ENCODE results near the gene RAB31. TPM values are rescaled to one million over a fixed set of nuclear protein-coding genes. Genes with fewer than 3 reads are reported as not detected.

RAB31 gene
- total RNA-seq, 6 donors from 2014 or later = 40.3 to 128 (median 95.8) TPM

- peak overlapping the region; percentile 55 to 71 (median 62) for H3K27ac ChIP-seq
- no peaks in the 10 kb centered on the region for H3K36me3 ChIP-seq
- H3K4me3 ChIP-seq = no peak overlapping the region
- TF ChIP-seq POLR2AphosphoS5 (IDR thresholded peaks at IDR 0.05) (no peak), CTCF (IDR thresholded peaks at IDR 0.05) (no peak), EP300 (IDR thresholded peaks at IDR 0.05) (no peak), POLR2A (IDR thresholded peaks at IDR 0.05) (no peak)
- DNase-seq = peak in 1 of 2 donors; percentile 58
- 69 to 80% methylated on average over 16 to 19 of the region's 19 CpGs for WGBS, 2 donors
- H3K9me3 ChIP-seq = no peaks in the 10 kb centered on the region
- no peaks in the 10 kb centered on the region for H3K27me3 ChIP-seq
- peaks cover 17 to 24% (median 18%) of the 10 kb centered on the region in 4 donors for H3K4me1 ChIP-seq
- peak in 1 of 2 donors; percentile 28 for ATAC-seq (ENCODE audit: low FRiP score in 2 of 2)
Observed at GRCh38 chr18:9803698-9804516, 95.8 kb downstream of the RAB31 start.

GRCh38 chr18:9804517-9805104 lies 96.5 kb downstream of the RAB31 start:
- H3K27me3 ChIP-seq = no peaks in the 10 kb centered on the region
- peak in 1 of 2 donors; percentile 28 for ATAC-seq (ENCODE audit: low FRiP score in 2 of 2)
- no peaks in the 10 kb centered on the region for H3K9me3 ChIP-seq
- TF ChIP-seq CTCF (IDR thresholded peaks at IDR 0.05) = no peak
- TF ChIP-seq POLR2AphosphoS5 (IDR thresholded peaks at IDR 0.05) = no peak
- no peak for TF ChIP-seq POLR2A (IDR thresholded peaks at IDR 0.05)
- TF ChIP-seq EP300 (IDR thresholded peaks at IDR 0.05) = no peak
- peaks cover 19 to 29% (median 22%) of the 10 kb centered on the region in 4 donors for H3K4me1 ChIP-seq
- no peak overlapping the region for H3K4me3 ChIP-seq
- peak overlapping the region; percentile 55 to 71 (median 62) for H3K27ac ChIP-seq
- WGBS, 2 donors = 47 to 58% methylated on average over 5 of the region's 5 CpGs
- H3K36me3 ChIP-seq = no peaks in the 10 kb centered on the region
- peak in 1 of 2 donors; percentile 62 for DNase-seq

GRCh38 chr18:9806905-9807304 lies 98.8 kb downstream of the RAB31 start:
- DNase-seq = no peak
- TF ChIP-seq POLR2AphosphoS5 (IDR thresholded peaks at IDR 0.05) (no peak), POLR2A (IDR thresholded peaks at IDR 0.05) (no peak), CTCF (IDR thresholded peaks at IDR 0.05) (no peak), EP300 (IDR thresholded peaks at IDR 0.05) (no peak)
- WGBS, 2 donors = 84 to 91% methylated on average over 8 to 9 of the region's 9 CpGs
- no peak for ATAC-seq (ENCODE audit: low FRiP score in 2 of 2)
- no peaks in the 10 kb centered on the region for H3K27me3 ChIP-seq
- H3K27ac ChIP-seq = no peak overlapping the region
- H3K4me1 ChIP-seq = peaks cover 19 to 29% (median 26%) of the 10 kb centered on the region in 4 donors
- no peaks in the 10 kb centered on the region for H3K9me3 ChIP-seq
- no peaks in the 10 kb centered on the region for H3K36me3 ChIP-seq
- no peak overlapping the region for H3K4me3 ChIP-seq

- no peaks in the 10 kb centered on the region for H3K36me3 ChIP-seq
- H3K4me1 ChIP-seq = peaks cover 16 to 24% (median 20%) of the 10 kb centered on the region in 4 donors
- H3K27me3 ChIP-seq = no peaks in the 10 kb centered on the region
- DNase-seq (no peak), ATAC-seq (ENCODE audit: low FRiP score in 2 of 2) (peak in 1 of 2 donors; percentile 47)
- H3K27ac ChIP-seq = peak overlapping the region in 2 of 4 donors; percentile 31 to 32
- WGBS, 2 donors = 72 to 81% methylated on average over 21 of the region's 21 CpGs
- no peak overlapping the region for H3K4me3 ChIP-seq
- no peak for TF ChIP-seq POLR2A (IDR thresholded peaks at IDR 0.05)
- TF ChIP-seq EP300 (IDR thresholded peaks at IDR 0.05) = no peak
- TF ChIP-seq POLR2AphosphoS5 (IDR thresholded peaks at IDR 0.05) = peak in 1 of 2 donors; percentile 12
- TF ChIP-seq CTCF (IDR thresholded peaks at IDR 0.05) = no peak
- no peaks in the 10 kb centered on the region for H3K9me3 ChIP-seq
Observed at GRCh38 chr18:9808295-9809241, 100.5 kb downstream of the RAB31 start.

Measured in upper lobe of left lung (tissue), 6 donors.